Measurements from ENCODE around the gene UBE2D4. TPM values are rescaled to one million over a fixed set of nuclear protein-coding genes. Genes with fewer than 3 reads are reported as not detected.

UBE2D4 gene
- total RNA-seq, 1 experiment from 2014 or later = 2.4 TPM

- TF ChIP-seq, protein P1, sequence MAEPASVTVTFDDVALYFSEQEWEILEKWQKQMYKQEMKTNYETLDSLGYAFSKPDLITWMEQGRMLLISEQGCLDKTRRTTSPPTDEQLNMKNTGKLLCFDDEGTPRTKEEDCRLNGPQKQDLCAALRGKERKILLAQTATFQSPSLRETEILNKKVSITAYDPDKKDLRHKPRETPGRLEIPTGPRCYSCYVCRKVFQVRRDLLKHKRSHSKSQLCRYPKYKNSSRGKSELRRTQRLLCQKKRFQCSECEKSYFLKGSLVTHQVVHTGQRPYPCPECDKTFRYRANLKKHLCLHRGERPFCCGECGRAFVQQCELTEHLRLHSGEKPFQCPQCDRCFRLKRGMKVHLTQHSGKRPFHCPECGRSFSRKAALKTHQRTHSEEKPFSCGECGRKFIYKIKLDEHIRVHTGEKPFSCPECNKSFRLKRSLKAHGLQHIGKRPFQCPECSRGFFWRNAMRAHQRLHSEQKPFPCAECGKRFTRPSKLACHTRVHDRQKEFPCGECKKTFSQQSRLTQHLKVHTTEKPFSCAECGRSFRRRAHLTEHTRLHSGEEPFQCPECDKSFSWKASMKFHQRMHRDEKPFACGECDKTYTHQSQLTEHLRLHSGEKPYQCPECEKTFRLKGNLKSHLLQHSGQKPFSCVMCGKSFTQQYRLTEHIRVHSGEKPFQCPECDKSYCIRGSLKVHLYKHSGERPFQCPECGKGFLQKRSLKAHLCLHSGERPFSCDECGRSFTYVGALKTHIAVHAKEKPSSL (CRISPR knock-in tag; conservative IDR thresholded peaks at IDR 0.05) = no peak
- no peak for TF ChIP-seq ZBTB43 (CRISPR knock-in tag; IDR thresholded peaks at IDR 0.05)
Observed at GRCh38 chr7:43927810-43928209, 1.6 kb downstream of the UBE2D4 start (continued).

GRCh38 chr7:43929529-43930457, 3.6 kb downstream of the UBE2D4 start:
- no peak for DNase-seq (ENCODE audit: low spot score)
- no peak overlapping the region for H3K4me3 Mint-ChIP-seq
- peaks cover 6% of the 10 kb centered on the region for H3K4me1 Mint-ChIP-seq
- ChIA-PET CTCF (interaction anchor here (1.0 kb wide), 1 partner anchor 45 kb away, joined by 3 read pairs; no protein-coding TSS in a partner anchor), POLR2A (no interaction called here)
- no peak for TF ChIP-seq ATF1 (CRISPR knock-in tag; IDR thresholded peaks at IDR 0.05)
- TF ChIP-seq, protein P2, sequence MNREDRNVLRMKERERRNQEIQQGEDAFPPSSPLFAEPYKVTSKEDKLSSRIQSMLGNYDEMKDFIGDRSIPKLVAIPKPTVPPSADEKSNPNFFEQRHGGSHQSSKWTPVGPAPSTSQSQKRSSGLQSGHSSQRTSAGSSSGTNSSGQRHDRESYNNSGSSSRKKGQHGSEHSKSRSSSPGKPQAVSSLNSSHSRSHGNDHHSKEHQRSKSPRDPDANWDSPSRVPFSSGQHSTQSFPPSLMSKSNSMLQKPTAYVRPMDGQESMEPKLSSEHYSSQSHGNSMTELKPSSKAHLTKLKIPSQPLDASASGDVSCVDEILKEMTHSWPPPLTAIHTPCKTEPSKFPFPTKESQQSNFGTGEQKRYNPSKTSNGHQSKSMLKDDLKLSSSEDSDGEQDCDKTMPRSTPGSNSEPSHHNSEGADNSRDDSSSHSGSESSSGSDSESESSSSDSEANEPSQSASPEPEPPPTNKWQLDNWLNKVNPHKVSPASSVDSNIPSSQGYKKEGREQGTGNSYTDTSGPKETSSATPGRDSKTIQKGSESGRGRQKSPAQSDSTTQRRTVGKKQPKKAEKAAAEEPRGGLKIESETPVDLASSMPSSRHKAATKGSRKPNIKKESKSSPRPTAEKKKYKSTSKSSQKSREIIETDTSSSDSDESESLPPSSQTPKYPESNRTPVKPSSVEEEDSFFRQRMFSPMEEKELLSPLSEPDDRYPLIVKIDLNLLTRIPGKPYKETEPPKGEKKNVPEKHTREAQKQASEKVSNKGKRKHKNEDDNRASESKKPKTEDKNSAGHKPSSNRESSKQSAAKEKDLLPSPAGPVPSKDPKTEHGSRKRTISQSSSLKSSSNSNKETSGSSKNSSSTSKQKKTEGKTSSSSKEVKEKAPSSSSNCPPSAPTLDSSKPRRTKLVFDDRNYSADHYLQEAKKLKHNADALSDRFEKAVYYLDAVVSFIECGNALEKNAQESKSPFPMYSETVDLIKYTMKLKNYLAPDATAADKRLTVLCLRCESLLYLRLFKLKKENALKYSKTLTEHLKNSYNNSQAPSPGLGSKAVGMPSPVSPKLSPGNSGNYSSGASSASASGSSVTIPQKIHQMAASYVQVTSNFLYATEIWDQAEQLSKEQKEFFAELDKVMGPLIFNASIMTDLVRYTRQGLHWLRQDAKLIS (CRISPR knock-in tag; IDR thresholded peaks at IDR 0.05; ENCODE audit: borderline replicate concordance) = no peak
- no peak for TF ChIP-seq IRF2 (CRISPR knock-in tag; IDR thresholded peaks at IDR 0.05; ENCODE audit: borderline replicate concordance, low read depth)
- no peak for TF ChIP-seq SP1 (CRISPR knock-in tag; conservative IDR thresholded peaks at IDR 0.05)
- no peak for TF ChIP-seq AR (CRISPR knock-in tag; IDR thresholded peaks at IDR 0.05)
- TF ChIP-seq, protein P3, sequence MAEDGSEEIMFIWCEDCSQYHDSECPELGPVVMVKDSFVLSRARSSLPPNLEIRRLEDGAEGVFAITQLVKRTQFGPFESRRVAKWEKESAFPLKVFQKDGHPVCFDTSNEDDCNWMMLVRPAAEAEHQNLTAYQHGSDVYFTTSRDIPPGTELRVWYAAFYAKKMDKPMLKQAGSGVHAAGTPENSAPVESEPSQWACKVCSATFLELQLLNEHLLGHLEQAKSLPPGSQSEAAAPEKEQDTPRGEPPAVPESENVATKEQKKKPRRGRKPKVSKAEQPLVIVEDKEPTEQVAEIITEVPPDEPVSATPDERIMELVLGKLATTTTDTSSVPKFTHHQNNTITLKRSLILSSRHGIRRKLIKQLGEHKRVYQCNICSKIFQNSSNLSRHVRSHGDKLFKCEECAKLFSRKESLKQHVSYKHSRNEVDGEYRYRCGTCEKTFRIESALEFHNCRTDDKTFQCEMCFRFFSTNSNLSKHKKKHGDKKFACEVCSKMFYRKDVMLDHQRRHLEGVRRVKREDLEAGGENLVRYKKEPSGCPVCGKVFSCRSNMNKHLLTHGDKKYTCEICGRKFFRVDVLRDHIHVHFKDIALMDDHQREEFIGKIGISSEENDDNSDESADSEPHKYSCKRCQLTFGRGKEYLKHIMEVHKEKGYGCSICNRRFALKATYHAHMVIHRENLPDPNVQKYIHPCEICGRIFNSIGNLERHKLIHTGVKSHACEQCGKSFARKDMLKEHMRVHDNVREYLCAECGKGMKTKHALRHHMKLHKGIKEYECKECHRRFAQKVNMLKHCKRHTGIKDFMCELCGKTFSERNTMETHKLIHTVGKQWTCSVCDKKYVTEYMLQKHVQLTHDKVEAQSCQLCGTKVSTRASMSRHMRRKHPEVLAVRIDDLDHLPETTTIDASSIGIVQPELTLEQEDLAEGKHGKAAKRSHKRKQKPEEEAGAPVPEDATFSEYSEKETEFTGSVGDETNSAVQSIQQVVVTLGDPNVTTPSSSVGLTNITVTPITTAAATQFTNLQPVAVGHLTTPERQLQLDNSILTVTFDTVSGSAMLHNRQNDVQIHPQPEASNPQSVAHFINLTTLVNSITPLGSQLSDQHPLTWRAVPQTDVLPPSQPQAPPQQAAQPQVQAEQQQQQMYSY (CRISPR knock-in tag; IDR thresholded peaks at IDR 0.05) = no peak
- no peak for TF ChIP-seq NR1H2 (CRISPR knock-in tag; IDR thresholded peaks at IDR 0.05)
- no peak for TF ChIP-seq TCF7 (CRISPR knock-in tag; IDR thresholded peaks at IDR 0.05; ENCODE audit: low read depth)
- TF ChIP-seq, protein P4, sequence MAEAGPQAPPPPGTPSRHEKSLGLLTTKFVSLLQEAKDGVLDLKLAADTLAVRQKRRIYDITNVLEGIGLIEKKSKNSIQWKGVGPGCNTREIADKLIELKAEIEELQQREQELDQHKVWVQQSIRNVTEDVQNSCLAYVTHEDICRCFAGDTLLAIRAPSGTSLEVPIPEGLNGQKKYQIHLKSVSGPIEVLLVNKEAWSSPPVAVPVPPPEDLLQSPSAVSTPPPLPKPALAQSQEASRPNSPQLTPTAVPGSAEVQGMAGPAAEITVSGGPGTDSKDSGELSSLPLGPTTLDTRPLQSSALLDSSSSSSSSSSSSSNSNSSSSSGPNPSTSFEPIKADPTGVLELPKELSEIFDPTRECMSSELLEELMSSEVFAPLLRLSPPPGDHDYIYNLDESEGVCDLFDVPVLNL (CRISPR knock-in tag; IDR thresholded peaks at IDR 0.05; ENCODE audit: borderline replicate concordance, low read depth) = no peak
- no peak for TF ChIP-seq NFE2L1 (CRISPR knock-in tag; IDR thresholded peaks at IDR 0.05)
- TF ChIP-seq, protein P5, sequence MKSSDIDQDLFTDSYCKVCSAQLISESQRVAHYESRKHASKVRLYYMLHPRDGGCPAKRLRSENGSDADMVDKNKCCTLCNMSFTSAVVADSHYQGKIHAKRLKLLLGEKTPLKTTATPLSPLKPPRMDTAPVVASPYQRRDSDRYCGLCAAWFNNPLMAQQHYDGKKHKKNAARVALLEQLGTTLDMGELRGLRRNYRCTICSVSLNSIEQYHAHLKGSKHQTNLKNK (CRISPR knock-in tag; IDR thresholded peaks at IDR 0.05) = no peak
- H3K27me3 Mint-ChIP-seq (ENCODE audit: low read depth) = peaks cover 29% of the 10 kb centered on the region
- ATAC-seq = no peak
- H3K36me3 Mint-ChIP-seq = no peaks in the 10 kb centered on the region
- H3K27ac Mint-ChIP-seq = no peak overlapping the region
- H3K9me3 Mint-ChIP-seq = peaks cover 4% of the 10 kb centered on the region
